ENCODE measurements around the gene TTC36. TPM values are rescaled to one million over a fixed set of nuclear protein-coding genes. Genes with fewer than 3 reads are reported as not detected.

Gene TTC36
- total and polyA plus RNA-seq, 9 of the 15 experiments (the other 6 are each of a cell fraction or from before 2014, with no cell fraction given) = 0.22 to 0.23 TPM; not detected in 7

DNA sequence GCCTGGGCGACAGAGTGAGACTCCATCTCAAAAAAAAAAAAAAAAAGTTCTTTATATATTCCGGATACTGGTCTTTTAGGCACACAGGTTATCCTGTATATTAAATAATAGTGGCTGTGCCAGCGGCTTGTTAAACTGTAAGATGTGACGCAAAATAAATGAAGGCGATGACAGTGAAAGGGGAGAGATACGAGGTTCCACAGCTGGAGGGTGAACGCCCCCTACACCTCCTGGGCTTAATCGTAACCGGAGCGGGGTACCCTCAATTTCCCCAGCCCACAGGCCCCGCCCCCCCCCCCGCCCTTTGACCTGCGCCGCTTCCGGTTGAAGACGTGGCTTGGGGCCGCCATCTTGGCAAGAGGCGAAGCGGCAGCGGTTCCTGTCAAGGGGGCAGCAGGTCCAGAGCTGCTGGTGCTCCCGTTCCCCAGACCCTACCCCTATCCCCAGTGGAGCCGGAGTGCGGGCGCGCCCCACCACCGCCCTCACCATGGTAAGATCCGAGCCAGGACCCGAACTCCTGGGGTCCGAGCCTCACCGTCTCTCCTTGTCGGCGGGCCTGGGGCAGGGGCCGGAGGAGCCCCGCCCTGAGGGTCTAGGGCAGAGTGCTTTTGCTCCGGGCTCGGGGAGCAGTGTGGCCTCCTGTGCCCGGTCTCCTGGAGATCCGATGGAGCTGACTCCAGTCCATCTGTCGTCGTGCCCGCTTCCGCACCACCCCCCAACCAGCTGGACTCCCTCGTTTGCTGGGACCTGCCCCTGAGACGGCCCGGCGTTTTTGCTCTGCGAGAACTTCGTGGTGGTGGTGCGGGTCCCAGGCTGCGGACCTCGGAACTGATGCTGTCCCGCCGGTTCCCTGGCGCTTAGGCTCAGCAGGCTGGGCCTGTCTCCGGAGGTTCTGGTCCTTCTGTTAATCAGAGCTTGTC is 45.0 kb downstream of the TTC36 start, which contains the start of gene ARCN1:
ARCN1 (plus strand) TSS at position 349 of the 920 bp plus-strand sequence; CDS start at position 488, 139 bp downstream.
- in situ Hi-C loops (cut with MboI) = no loop called here
- TF ChIP-seq, protein P1, sequence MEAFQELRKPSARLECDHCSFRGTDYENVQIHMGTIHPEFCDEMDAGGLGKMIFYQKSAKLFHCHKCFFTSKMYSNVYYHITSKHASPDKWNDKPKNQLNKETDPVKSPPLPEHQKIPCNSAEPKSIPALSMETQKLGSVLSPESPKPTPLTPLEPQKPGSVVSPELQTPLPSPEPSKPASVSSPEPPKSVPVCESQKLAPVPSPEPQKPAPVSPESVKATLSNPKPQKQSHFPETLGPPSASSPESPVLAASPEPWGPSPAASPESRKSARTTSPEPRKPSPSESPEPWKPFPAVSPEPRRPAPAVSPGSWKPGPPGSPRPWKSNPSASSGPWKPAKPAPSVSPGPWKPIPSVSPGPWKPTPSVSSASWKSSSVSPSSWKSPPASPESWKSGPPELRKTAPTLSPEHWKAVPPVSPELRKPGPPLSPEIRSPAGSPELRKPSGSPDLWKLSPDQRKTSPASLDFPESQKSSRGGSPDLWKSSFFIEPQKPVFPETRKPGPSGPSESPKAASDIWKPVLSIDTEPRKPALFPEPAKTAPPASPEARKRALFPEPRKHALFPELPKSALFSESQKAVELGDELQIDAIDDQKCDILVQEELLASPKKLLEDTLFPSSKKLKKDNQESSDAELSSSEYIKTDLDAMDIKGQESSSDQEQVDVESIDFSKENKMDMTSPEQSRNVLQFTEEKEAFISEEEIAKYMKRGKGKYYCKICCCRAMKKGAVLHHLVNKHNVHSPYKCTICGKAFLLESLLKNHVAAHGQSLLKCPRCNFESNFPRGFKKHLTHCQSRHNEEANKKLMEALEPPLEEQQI (IDR thresholded peaks at IDR 0.05) = no peak
- TF ChIP-seq, protein P2, sequence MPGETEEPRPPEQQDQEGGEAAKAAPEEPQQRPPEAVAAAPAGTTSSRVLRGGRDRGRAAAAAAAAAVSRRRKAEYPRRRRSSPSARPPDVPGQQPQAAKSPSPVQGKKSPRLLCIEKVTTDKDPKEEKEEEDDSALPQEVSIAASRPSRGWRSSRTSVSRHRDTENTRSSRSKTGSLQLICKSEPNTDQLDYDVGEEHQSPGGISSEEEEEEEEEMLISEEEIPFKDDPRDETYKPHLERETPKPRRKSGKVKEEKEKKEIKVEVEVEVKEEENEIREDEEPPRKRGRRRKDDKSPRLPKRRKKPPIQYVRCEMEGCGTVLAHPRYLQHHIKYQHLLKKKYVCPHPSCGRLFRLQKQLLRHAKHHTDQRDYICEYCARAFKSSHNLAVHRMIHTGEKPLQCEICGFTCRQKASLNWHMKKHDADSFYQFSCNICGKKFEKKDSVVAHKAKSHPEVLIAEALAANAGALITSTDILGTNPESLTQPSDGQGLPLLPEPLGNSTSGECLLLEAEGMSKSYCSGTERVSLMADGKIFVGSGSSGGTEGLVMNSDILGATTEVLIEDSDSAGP (CRISPR knock-in tag; IDR thresholded peaks at IDR 0.05) = 0 out of 2 replicates have a peak, but pooled peaks have one; percentile 32
- TF ChIP-seq, protein P3, sequence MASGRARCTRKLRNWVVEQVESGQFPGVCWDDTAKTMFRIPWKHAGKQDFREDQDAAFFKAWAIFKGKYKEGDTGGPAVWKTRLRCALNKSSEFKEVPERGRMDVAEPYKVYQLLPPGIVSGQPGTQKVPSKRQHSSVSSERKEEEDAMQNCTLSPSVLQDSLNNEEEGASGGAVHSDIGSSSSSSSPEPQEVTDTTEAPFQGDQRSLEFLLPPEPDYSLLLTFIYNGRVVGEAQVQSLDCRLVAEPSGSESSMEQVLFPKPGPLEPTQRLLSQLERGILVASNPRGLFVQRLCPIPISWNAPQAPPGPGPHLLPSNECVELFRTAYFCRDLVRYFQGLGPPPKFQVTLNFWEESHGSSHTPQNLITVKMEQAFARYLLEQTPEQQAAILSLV (tag; IDR thresholded peaks at IDR 0.05) = no peak
- TF ChIP-seq TAF1 (IDR thresholded peaks at IDR 0.05; ENCODE audit: control insufficient read depth, extremely low read depth, insufficient read depth, low read length, severe bottlenecking) (peak; percentile 79), FOS (IDR thresholded peaks at IDR 0.05; ENCODE audit: extremely low read depth, insufficient read length) (no peak), LCOR (CRISPR knock-in tag; IDR thresholded peaks at IDR 0.05) (no peak), CBX5 (IDR thresholded peaks at IDR 0.05; ENCODE audit: borderline replicate concordance, low read depth) (no peak), ZNF311 (CRISPR knock-in tag; IDR thresholded peaks at IDR 0.05) (no peak), MEIS2 (IDR thresholded peaks at IDR 0.05; ENCODE audit: partially characterized antibody) (no peak), SIRT6 (IDR thresholded peaks at IDR 0.05; ENCODE audit: low read depth, low read length) (no peak), ZNF445 (CRISPR knock-in tag; IDR thresholded peaks at IDR 0.05; ENCODE audit: low read depth) (no peak)
- TF ChIP-seq, protein P4, sequence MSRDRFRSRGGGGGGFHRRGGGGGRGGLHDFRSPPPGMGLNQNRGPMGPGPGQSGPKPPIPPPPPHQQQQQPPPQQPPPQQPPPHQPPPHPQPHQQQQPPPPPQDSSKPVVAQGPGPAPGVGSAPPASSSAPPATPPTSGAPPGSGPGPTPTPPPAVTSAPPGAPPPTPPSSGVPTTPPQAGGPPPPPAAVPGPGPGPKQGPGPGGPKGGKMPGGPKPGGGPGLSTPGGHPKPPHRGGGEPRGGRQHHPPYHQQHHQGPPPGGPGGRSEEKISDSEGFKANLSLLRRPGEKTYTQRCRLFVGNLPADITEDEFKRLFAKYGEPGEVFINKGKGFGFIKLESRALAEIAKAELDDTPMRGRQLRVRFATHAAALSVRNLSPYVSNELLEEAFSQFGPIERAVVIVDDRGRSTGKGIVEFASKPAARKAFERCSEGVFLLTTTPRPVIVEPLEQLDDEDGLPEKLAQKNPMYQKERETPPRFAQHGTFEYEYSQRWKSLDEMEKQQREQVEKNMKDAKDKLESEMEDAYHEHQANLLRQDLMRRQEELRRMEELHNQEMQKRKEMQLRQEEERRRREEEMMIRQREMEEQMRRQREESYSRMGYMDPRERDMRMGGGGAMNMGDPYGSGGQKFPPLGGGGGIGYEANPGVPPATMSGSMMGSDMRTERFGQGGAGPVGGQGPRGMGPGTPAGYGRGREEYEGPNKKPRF (IDR thresholded peaks at IDR 0.05; ENCODE audit: low read depth, low read length) = no peak

More for the DNA sequence above, 45.0 kb downstream of the TTC36 start, which contains the start of gene ARCN1:
- FAIRE-seq (no peak), DNase-seq (ENCODE audit: extremely low read depth in 1 of 4, low spot score in 3 of 4) (peak; percentile 86 to 89 (median 88)), ATAC-seq (peak; percentile 89)
- H3K9ac ChIP-seq (ENCODE audit: insufficient read depth in 1 of 2, low read depth in 2 of 2, low read length in 2 of 2) = peak within 1 kb of the TSS; percentile 97 to 99
- H3K9me1 ChIP-seq (ENCODE audit: control insufficient read depth, insufficient read depth, low read length) = no peaks in the 10 kb centered on the region
- peak within 1 kb of the TSS; percentile 80 for H3K4me3 ChIP-seq
- BruUV-seq (replicated peaks) = no TSS peak
- H4K20me1 ChIP-seq (replicated peaks; ENCODE audit: control insufficient read depth, insufficient read depth, low read length) = peaks cover 19% of the 10 kb centered on the region; the same call in 1 of the 2 replicates
- H3K27ac ChIP-seq (ENCODE audit: extremely low read depth, low read depth, low read length) = peak within 1 kb of the TSS; percentile 94
- H3K4me1 ChIP-seq (replicated peaks in 1 of 2; ENCODE audit: control insufficient read depth in 2 of 2, insufficient read depth in 2 of 2, low read length in 2 of 2) = peaks cover 4 to 10% of the 10 kb centered on the region in 2 experiments
- H3K4me2 ChIP-seq (ENCODE audit: insufficient read depth, low read length) = peak within 1 kb of the TSS; percentile 92
- peaks cover 50% of the 10 kb centered on the region for H3K79me2 ChIP-seq (ENCODE audit: control insufficient read depth, insufficient read depth, low read length)
- peaks cover 17% of the 10 kb centered on the region for H3K36me3 ChIP-seq (ENCODE audit: control insufficient read depth, insufficient read depth, low read length)
- H3K27me3 ChIP-seq (ENCODE audit: control insufficient read depth in 2 of 2, insufficient read depth in 2 of 2, low read length in 2 of 2) = no peaks in the 10 kb centered on the region
- peak within 1 kb of the TSS; percentile 95 for H2AFZ ChIP-seq (ENCODE audit: low read depth, low read length)
- ChIA-PET POLR2A (interaction anchor here (0.6 to 2.3 kb wide), 8 partner anchors 9 to 443 kb away, joined by 3 to 9 read pairs (median 4); partner anchors contain the start of gene TMEM25), CTCF (ENCODE audit: low intra/inter-chr PET ratio) (no interaction called here)
- no peaks in the 10 kb centered on the region for H3K9me3 ChIP-seq (replicated peaks; ENCODE audit: control insufficient read depth, insufficient read depth, low read depth, low read length)
- intact Hi-C loops (cut with micrococcal nuclease) = loop anchor here (2.0 kb wide), 1 partner anchor 32 kb away; no protein-coding TSS in a partner anchor
- 2% methylated on average over 51 of the region's 55 CpGs for WGBS (ENCODE audit: insufficient coverage, low coverage, missing lambda C conversion rate)
